HG02981 (cell line): ENCODE results near the gene ERC2.

Experiments
- ATAC-seq: cut with Tn5 transposase; IDR thresholded peaks from one replicate; pipeline ENCODE4 v1.9.1; 2021; ENCODE audit warnings: mild to moderate bottlenecking, moderate library complexity; ENCODE audit not compliant: unreplicated experiment

ERC2 gene

DNA sequence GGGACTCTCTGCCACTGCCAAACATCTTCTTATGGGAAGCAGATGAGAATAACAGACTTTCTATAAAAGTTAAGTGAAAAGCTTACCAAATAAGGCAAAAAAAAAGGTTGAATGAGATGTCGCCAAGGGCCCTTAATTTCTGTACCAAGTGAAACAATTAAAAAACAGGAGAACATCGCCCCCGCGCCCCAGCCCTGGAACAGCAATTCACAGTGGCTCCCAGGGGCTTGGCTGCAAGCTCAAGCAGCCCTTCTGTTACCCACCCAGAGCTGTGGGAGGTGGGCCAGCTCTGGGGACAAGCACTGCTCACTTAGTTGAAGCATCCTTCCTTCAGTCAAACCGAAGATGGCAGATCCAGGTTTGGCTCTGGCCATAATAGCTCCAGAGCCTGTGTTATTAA lies 208.0 kb downstream of the ERC2 start:
- ATAC-seq: no peak

DNA sequence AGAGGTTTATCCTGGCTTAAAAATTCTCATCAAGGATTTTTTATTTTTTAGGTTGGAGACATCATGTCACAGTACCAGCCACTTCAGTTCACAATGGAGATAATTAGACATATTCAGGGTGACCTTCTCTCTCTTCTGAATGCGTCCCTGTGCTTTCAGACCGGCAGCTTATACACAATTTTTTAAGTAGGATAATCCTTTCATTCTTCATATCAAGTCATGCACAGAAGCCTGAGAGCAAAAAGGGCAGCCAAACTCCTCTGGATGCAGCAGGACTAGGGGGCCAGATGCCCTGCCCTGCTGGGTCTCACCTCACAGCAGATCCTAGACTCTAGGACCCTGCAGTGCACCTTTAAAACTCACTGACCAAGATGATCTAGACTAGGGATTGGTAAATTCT lies 210.4 kb downstream of the ERC2 start:
- no peak for ATAC-seq

GRCh38 chr3:56254835-56255234 lies 213.4 kb downstream of the ERC2 start:
- ATAC-seq: no peak

DNA sequence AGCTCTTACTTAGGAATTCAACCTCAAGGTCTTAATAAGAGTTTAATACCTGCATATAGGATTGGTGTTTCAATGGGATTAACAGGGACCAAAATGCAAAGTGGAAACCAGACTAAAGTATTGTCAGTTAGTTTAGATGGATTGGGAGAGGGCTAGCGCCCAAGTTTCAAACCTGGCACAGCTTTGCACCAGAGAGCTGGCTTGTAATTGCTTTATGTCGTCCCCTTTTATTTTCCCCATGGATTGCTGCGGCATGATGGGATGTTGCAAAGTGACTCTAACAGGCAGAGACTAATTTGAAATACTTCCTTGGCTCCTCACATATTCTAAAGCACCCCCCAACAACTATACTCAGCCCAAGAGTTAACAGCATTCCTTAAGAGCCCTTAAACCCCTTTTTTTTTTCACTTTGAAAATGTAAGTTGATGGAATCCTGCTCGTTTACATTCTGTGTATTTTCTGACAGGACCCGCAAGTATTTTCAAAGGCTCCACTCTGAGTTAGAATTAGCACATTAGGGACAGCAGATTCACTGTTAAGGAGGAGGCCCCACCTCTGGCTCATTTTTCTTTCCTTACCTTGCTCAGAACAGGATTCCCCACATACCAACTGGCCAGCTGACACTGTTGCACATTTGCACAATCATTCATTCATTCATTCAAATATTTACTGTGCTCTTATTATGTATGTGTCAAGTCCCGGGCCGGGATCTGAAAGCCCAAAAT lies 214.2 kb downstream of the ERC2 start:
- no peak for ATAC-seq

GRCh38 chr3:56251343-56251945 lies 216.8 kb downstream of the ERC2 start:
- no peak for ATAC-seq

DNA sequence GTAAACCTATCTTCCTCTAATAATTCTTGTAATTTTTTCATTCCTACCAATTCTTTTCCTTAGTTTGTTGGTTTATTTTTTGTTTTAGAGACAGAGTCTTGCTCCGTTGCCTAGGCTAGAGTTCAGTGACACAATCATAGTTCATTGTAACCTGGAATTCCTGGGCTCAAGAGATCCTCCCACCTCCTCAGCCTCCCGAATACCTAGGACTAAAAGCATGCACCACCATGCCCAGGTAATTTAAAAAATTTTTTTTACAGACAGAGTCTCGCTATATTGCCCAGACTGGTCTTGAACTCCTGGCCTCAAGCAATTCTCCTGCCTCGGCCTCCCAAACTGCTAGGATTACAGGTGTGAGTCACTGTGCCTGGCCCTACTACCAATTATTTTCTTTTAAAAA lies 220.2 kb downstream of the ERC2 start:
- no peak for ATAC-seq

GRCh38 chr3:56238299-56238698 lies 230.0 kb downstream of the ERC2 start:
- no peak for ATAC-seq

DNA sequence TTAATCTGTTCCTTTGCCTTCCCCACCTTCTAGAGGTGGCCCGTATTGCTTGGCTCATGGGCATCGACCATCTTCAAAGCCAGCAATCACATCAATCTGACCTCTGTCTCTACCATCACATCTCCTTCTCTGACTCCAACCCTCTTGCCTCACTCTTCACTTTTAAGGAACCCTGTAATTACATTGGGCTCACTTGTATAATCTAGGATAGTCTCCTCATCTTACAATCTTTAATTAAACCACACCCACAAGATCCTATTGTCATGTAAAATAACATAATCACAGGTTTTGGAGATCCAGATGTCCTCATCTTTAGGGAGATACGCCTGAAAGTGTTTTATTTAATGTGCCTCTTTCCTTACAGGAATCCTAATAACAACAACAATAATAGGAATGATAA lies 234.5 kb downstream of the ERC2 start:
- ATAC-seq: no peak

- no peak for ATAC-seq
These were observed 239.0 kb downstream of the ERC2 start for GRCh38 chr3:56229311-56229710.

DNA sequence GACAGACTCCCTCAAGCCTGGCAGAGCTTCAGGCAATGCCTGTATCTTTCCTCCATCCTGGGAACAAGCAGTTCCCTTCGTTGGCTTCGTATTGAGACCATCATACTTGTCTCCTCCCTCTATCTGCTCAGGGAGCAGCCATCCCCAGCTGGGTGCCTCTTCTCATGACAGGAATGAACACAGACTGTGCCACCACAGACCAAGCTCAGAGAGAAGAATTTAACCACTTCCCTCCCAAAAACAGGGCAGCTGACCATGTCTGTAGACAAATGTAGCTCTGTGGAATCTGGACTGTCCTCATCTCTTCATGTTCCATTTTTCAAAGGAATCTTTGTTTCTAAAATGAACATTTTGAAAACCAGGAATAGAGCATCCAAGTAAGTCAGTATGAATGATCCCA lies 245.4 kb downstream of the ERC2 start:
- ATAC-seq: no peak

GRCh38 chr3:56219894-56220805 lies 248.1 kb downstream of the ERC2 start:
- ATAC-seq: no peak

GRCh38 chr3:56209982-56210751 lies 258.1 kb downstream of the ERC2 start:
- ATAC-seq: no peak

GRCh38 chr3:56207922-56208321 lies 260.3 kb downstream of the ERC2 start:
- ATAC-seq: no peak

DNA sequence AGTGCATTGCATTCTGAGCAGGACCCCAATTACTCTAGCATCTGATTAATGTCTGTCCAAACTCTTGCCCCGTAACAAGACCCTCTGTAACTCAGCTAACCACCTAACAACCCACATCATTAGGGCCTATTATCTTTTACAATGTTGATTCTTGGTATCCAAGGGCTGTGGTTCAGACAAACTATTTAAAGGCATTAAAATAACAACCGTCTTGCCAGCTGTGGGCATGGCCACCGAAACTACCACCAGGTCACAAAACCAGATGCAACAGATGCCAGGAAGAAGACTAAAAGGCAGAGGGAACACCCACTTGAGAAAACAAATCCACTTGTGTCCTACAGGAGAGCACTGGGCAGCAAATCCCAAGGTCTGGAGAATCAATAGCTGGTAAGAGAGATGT lies 262.9 kb downstream of the ERC2 start:
- ATAC-seq: no peak

- ATAC-seq: no peak
These were observed 265.3 kb downstream of the ERC2 start for GRCh38 chr3:56202997-56203396.

DNA sequence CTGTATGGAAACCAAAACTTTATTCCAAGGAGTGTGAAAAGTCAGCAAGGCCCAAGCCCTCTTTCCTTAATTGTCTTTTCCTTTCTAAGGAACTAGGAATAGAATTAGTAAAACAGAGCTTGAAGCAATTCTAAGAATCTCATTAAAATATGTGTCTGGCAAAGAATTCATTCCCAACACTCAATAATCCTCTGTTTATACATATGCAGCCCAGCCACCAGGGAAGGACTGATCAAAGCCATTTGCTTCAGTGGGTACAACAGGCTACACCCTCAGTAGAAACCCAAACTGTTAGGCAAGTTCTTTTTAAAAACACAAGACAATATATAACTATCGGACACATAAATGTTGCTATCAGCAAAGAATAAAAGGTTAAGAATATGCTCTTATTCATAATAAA lies 266.9 kb downstream of the ERC2 start:
- ATAC-seq: no peak

DNA sequence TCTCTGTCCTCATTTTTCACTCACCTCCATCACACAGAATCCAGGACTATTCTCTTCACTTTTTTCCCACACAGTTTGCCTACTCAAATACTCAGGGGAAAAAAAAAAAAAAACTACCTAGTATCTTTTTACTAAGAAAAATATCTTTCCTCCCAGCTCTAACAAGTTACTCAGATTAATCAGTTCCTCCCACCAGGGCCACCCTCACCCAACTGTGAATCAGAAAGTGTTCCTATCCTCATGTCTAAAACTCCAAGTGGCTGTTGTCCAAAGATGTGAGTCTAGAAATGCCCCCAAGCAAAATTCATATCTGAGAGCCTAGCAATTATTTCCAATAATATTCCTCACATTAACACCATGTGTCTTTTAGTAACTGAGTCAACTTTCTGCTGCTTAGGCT lies 268.0 kb downstream of the ERC2 start:
- ATAC-seq: no peak

DNA sequence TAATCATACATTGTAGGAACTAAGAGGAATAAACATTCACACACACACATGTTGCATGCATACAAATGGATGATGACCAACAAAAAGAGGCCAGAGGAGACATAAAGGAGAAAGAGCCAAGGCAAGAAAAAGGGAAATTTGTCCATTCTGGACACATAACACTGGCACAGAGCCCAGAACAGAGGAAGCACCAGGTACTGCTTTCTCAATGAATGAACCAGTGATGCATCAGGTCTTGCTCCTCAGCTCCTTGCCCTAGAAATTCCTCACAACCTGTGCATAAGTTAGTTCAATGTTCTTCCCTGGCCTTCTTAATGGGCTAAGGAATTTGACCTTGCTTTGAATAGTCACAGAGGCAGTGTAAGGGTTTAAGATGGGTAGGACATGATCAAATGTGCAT lies 270.3 kb downstream of the ERC2 start:
- no peak for ATAC-seq

GRCh38 chr3:56197259-56197965 lies 270.9 kb downstream of the ERC2 start:
- no peak for ATAC-seq

- ATAC-seq: no peak
These were observed 271.6 kb downstream of the ERC2 start for GRCh38 chr3:56196700-56197099.
